HUES6 (cell line): ENCODE measurements around the gene TTLL12.

Experiments used
- H3K27ac ChIP-seq: 2 replicates; pipeline ENCODE4 v1.7.0; 2013; ENCODE audit warnings: low read depth, mild to moderate bottlenecking, low read length, inconsistent platforms
- H3K27me3 ChIP-seq: 2 replicates; pipeline ENCODE4 v1.6.1; 2013; ENCODE audit warnings: low read length; ENCODE audit not compliant: control insufficient read depth, insufficient read depth
- H3K36me3 ChIP-seq: 2 replicates; pipeline ENCODE4 v1.6.1; 2013; ENCODE audit warnings: low read length; ENCODE audit not compliant: control insufficient read depth, insufficient read depth
- H3K4me1 ChIP-seq: 2 replicates; pipeline ENCODE4 v1.6.1; 2013; ENCODE audit warnings: low read length; ENCODE audit not compliant: control insufficient read depth, insufficient read depth
- H3K4me3 ChIP-seq: 2 replicates; pipeline ENCODE4 v1.5.1; 2013; ENCODE audit warnings: low read depth, low read length
- H3K9ac ChIP-seq: one replicate; pipeline ENCODE4 v1.6.1; 2013; ENCODE audit warnings: mild to moderate bottlenecking, low read length
- H3K9me3 ChIP-seq: 2 replicates; pipeline ENCODE4 v1.6.1; 2013; ENCODE audit warnings: low read depth, low read length; ENCODE audit not compliant: control insufficient read depth, insufficient read depth

The TTLL12 gene

DNA sequence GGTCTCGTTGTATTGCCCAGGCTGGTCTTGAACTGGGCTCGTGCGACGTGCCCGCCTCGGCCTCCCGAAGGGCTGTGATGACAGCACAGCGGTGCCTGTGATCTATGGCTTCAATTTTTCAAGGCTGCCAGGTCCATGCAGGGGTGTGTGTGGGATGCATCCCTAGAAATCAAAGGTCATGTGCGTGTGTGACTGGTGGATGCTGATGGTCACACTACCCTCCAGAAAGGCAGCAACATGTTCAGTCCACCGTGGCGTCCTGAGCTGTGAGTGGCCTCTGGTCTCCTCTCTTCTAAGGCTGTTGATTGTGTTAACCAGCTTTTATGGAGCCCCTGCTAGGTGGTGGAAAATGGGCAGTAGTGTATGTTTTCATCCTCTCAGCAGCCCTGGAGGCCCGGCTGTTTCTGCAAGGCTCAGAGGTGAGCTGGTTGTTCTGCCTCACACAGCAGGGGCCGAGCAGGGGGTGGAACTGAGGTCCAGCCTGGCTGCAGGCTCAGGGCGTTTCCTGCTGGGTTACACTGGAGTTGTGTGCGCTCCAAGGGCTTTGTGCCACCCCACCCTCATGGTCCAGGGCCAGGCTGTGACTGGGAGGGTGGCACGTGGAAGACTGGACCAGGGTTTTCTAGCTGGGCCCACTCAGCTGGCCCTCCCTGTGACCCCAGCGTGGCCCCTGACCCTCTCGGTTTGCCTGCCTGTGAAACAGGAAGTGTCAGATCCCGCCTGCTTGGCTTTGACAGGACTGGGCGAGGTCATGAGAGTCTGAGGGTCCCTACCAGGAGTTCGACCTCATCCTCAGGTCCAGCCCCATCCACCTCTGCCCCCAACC is 68.7 kb downstream of the TTLL12 start:
- H3K4me1 ChIP-seq = peaks cover 9% of the 10 kb centered on the region
- H3K9me3 ChIP-seq = no peaks in the 10 kb centered on the region
- H3K27me3 ChIP-seq = peaks cover 19% of the 10 kb centered on the region
- no peak overlapping the region for H3K4me3 ChIP-seq
- H3K36me3 ChIP-seq = no peaks in the 10 kb centered on the region
- H3K27ac ChIP-seq = no peak overlapping the region
- H3K9ac ChIP-seq = no peak overlapping the region

DNA sequence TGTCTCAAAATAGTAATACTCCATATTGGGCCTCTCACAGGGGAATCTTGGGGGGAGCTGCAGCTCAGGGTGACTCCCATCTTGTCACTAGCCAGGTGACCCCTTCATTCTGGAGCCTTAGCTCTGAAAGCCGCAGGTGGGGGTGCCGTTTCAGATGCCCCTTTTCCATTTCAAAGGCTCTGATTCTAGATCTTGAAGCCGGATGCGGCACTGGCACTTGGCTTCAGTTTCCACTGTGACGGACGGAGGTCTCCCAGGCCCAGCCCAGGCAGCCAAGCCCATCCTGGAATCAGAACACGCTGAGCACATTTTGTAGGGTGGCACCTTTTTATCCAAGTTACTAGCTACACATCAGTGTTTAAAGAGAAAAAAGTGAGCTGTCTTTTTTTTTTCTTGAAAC is 70.0 kb downstream of the TTLL12 start:
- Histone ChIP-seq H3K9ac (no peak overlapping the region), H3K9me3 (no peaks in the 10 kb centered on the region), H3K27ac (no peak overlapping the region), H3K4me1 (peaks cover 9% of the 10 kb centered on the region), H3K4me3 (no peak overlapping the region), H3K27me3 (peaks cover 32% of the 10 kb centered on the region), H3K36me3 (no peaks in the 10 kb centered on the region)
